Measurements from ENCODE around the gene PRAMEF5. TPM values are rescaled to one million over a fixed set of nuclear protein-coding genes. Genes with fewer than 3 reads are reported as not detected.
"Not testable (repeated sequence)": the region's sequence is repeated elsewhere in the genome, so short reads cannot be mapped to it uniquely, and the experiment has no call there.

PRAMEF5 gene
- not detected for total RNA-seq
- long read RNA-seq = 0 reads

- H3K9me3 ChIP-seq; H3K4me3 ChIP-seq; H3K27me3 ChIP-seq; ATAC-seq; DNase-seq; H3K36me3 ChIP-seq; intact Hi-C loops (cut with DNase I); H3K4me1 ChIP-seq; H3K27ac ChIP-seq: not testable (repeated sequence)
Measured at GRCh38 chr1:13253898-13254297, at the start of gene PRAMEF5. Gene PRAMEF5, plus strand, starts transcription at chr1:13254198. Its CDS starts 5,071 bp downstream, at chr1:13259269.

DNA sequence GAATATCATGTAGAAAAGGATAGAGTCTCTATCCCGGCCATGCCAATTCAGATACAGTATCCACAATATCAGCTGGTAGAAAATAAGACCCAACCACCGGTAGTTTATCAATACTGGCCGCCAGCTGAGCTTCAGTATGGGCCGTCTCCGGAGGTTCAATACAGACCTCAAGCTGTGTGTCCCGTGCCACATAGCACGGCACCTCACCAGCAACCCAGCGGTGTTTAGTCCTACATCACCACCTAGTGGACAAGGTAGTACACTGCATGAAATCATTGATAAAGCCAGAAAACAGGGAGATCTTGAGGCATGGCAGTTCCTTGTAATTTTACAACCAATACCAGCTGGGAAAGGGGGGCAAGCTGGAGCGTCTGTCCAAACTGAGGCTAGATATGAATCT lies 45.3 kb upstream of the PRAMEF5 start:
- H3K4me1 ChIP-seq; DNase-seq; H3K9me3 ChIP-seq; intact Hi-C loops (cut with DNase I); H3K36me3 ChIP-seq; H3K4me3 ChIP-seq; H3K27me3 ChIP-seq; H3K27ac ChIP-seq: not testable (repeated sequence)
- ATAC-seq = peak; percentile 65

DNA sequence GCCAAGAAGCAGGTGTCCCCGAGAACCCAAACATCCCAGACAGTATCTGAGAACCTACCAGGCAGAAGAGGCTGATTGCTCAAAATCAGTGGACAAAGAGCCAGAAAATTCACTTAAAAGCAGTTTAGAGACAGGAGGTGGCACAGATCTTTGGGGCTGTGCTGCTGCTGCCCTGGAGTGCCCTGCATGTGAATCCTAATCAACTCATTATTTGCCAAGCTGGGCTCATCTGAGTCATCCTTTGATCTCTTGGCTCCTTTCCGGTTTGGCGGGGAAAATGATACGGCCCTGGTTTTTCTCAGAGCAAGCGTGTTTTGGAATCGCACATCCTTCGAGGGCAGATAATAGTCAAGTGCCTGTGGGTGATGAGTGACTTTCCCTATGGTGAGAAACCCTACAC lies 37.4 kb upstream of the PRAMEF5 start:
- DNase-seq; H3K4me1 ChIP-seq; ATAC-seq; H3K36me3 ChIP-seq; H3K27ac ChIP-seq; H3K4me3 ChIP-seq; H3K27me3 ChIP-seq; intact Hi-C loops (cut with DNase I); H3K9me3 ChIP-seq: not testable (repeated sequence)

DNA sequence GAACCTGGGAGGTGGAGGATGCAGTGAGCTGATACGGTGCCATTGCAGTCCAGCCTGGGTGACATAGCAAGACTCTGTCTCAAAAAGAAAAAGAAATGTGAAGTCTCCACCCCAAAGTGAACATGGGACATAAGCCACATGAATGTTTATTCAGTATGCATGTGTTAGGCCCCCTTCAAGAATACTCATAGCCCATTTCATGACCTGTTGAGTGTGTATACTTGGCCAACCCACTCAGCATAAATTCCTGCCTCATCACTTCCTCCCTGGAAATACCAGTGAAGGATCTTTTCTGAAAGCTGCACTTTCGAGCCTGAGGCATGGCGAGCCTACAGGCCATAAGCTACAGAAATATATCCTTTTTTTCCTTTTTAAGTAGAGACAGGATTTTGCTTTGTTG lies 34.8 kb upstream of the PRAMEF5 start:
- H3K4me1 ChIP-seq; intact Hi-C loops (cut with DNase I); H3K27me3 ChIP-seq; DNase-seq; H3K36me3 ChIP-seq; H3K27ac ChIP-seq; H3K9me3 ChIP-seq; H3K4me3 ChIP-seq: not testable (repeated sequence)
- peak; percentile 34 for ATAC-seq

- H3K4me1 ChIP-seq; DNase-seq; H3K9me3 ChIP-seq; H3K27ac ChIP-seq; H3K27me3 ChIP-seq; ATAC-seq; H3K36me3 ChIP-seq; H3K4me3 ChIP-seq; intact Hi-C loops (cut with DNase I): not testable (repeated sequence)
Measured at GRCh38 chr1:13222788-13223187, 31.2 kb upstream of the PRAMEF5 start.

DNA sequence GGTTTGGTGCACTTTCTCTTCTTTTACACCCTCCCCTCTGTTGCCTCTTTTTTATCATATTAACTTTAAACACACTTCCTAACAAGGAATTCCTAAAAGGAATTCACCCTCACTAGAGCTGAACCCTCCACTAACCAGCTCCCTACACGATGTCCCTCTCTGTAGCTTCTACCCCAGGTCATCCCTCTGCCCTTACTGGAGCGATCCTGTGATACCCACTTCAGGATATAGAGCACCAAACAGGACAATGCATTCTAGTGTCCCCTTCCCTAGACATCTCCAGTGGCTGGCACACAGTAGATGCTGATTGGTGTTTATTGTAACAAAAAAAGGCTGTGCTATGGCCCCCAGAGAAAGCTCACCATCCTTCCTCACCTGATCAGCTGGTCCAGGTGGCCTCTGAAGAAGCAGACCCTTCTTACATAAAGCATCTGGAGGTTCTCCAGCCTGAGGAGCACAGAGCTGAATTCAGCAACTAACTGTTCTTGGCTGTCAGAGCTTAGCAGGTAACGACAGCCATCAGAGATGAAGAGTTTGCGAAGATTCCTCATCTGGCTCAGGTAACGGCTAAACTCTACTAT lies 29.4 kb upstream of the PRAMEF5 start:
- Histone ChIP-seq H3K36me3 (no peaks in the 10 kb centered on the region), H3K4me1 (no peaks in the 10 kb centered on the region), H3K27me3 (peaks cover 6% of the 10 kb centered on the region), H3K27ac (no peak overlapping the region), H3K4me3 (no peak overlapping the region), H3K9me3 (no peaks in the 10 kb centered on the region)
- DNase-seq (peak; percentile 22), ATAC-seq (peak; percentile 23)
- intact Hi-C loops (cut with DNase I) = no loop called here
- no peak for TF ChIP-seq CTCF (IDR thresholded peaks at IDR 0.05)

GRCh38 chr1:13225675-13226204 lies 28.3 kb upstream of the PRAMEF5 start, which contains the start of gene PRAMEF18:
Gene PRAMEF18, minus strand, starts transcription at chr1:13226154. Its CDS starts 48 bp downstream, at chr1:13226106.
- H3K4me1 ChIP-seq; intact Hi-C loops (cut with DNase I); H3K9me3 ChIP-seq; H3K27ac ChIP-seq; H3K36me3 ChIP-seq; H3K27me3 ChIP-seq; H3K4me3 ChIP-seq: not testable (repeated sequence)
- DNase-seq (peak; percentile 52), ATAC-seq (peak; percentile 28)

DNA sequence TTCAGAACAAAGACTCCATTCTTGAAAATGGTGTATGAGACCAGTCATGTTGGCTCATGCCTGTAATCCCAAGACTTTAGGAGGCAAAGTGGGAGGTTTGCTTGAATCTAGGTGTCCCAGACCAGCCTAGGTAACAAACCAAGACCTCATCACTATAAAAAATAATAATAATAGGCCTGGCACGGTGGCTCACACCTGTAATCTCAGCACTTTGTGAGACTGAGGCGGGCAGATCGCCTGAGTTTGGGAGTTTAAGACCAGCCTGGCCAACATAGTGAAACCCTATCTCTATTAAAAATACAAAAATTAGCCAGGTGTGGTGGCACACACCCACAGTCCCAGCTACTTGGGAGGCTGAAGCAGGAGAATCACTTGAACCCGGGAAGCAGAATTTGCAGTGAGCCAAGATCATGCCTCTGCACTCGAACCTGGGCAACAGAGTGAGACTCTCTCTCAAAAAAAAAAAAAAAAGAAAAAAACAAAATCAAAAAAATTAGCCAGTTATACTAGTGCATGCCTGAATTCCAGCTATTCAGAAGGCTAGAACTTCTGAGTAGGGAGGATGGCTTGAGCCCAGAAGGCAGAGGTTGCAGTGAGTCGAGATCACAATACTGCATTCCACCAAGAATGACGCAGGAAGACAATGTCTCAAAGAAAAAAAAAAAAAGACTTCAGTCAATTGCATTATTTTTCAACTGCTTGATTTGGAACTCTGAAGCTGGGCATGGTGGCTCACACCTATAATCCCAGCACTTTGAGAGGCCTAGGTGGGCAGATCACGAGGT lies 26.5 kb upstream of the PRAMEF5 start:
- ATAC-seq; H3K9me3 ChIP-seq; intact Hi-C loops (cut with DNase I); H3K27ac ChIP-seq; H3K4me3 ChIP-seq; H3K36me3 ChIP-seq; H3K4me1 ChIP-seq; H3K27me3 ChIP-seq: not testable (repeated sequence)
- peak; percentile 17 for DNase-seq

- Histone ChIP-seq H3K36me3 (no peaks in the 10 kb centered on the region), H3K4me3 (no peak overlapping the region), H3K27me3 (peaks cover 9% of the 10 kb centered on the region), H3K4me1 (no peaks in the 10 kb centered on the region), H3K27ac (no peak overlapping the region), H3K9me3 (no peaks in the 10 kb centered on the region)
- peak; percentile 60 for ATAC-seq
- intact Hi-C loops (cut with DNase I) = no loop called here
- DNase-seq = peak; percentile 59
- peak; percentile 61 for TF ChIP-seq CTCF (IDR thresholded peaks at IDR 0.05)
Measured at GRCh38 chr1:13228343-13228781, 25.6 kb upstream of the PRAMEF5 start.

DNA sequence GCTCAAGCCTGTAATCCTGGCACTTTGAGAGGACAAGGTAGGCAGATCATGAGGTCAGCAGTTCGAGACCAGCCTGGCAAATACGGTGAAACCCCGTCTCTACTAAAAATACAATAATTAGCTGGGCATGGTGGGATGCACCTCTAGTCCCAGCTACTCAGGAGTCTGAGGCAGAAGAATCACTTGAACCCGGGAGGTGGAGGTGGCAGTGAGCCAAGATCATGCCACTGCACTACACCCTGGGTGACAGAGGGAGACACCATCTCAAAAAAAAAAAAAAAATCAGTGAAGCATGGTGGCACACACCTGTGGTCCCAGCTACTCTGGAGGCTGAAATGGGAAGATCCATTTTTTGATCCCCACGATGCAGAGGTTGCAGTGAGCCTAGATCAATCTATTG lies 23.9 kb upstream of the PRAMEF5 start:
- H3K4me3 ChIP-seq; ATAC-seq; H3K4me1 ChIP-seq; H3K27me3 ChIP-seq; H3K36me3 ChIP-seq; H3K9me3 ChIP-seq; intact Hi-C loops (cut with DNase I); H3K27ac ChIP-seq: not testable (repeated sequence)
- peak; percentile 21 for DNase-seq

GRCh38 chr1:13230601-13231000 lies 23.4 kb upstream of the PRAMEF5 start:
- H3K27ac ChIP-seq; H3K4me3 ChIP-seq; H3K9me3 ChIP-seq; H3K4me1 ChIP-seq; H3K36me3 ChIP-seq; intact Hi-C loops (cut with DNase I); H3K27me3 ChIP-seq; ATAC-seq: not testable (repeated sequence)
- DNase-seq = peak; percentile 25

GRCh38 chr1:13231061-13231750 lies 22.8 kb upstream of the PRAMEF5 start:
- peak; percentile 42 for DNase-seq
- H3K4me3 ChIP-seq; H3K27me3 ChIP-seq; H3K9me3 ChIP-seq; H3K27ac ChIP-seq; ATAC-seq; H3K36me3 ChIP-seq; H3K4me1 ChIP-seq; intact Hi-C loops (cut with DNase I): not testable (repeated sequence)
